OCI-LY3 (cell line): ENCODE results near the gene KCNMA1.
"Not testable (repeated sequence)": the region's sequence is repeated elsewhere in the genome, so short reads cannot be mapped to it uniquely, and the experiment has no call there.

ENCODE experiments used
- H2AFZ ChIP-seq: fragments of 200-600, 300-600 bp; shearing (Covaris generic); 2 replicates; pipeline ENCODE4 v1.6.0; 2014; ENCODE audit warnings: antibody characterized with exemption, low read depth, low read length
- H3K27ac ChIP-seq: fragments of 200-600, 300-600 bp; sonication (generic); 2 replicates; pipeline ENCODE4 v1.5.1; 2014; ENCODE audit warnings: mild to moderate bottlenecking, low read length, moderate library complexity, mixed read lengths
- H3K27me3 ChIP-seq: fragments of 200-600, 300-600 bp; sonication (generic); 2 replicates; pipeline ENCODE4 v1.6.1; 2014; ENCODE audit warnings: low read depth, low read length, mixed read lengths
- H3K36me3 ChIP-seq: fragments of 200-600, 300-600 bp; sonication (generic); replicated peaks from 2 replicates; pipeline ENCODE3; 2014; ENCODE audit warnings: low read depth, low read length, mixed read lengths
- H3K4me1 ChIP-seq: fragments of 300-600, 200-600 bp; sonication (generic); 2 replicates; pipeline ENCODE4 v1.6.1; 2014; ENCODE audit warnings: low read length, mixed read lengths
- H3K4me2 ChIP-seq: fragments of 200-600, 300-600 bp; sonication (generic); 2 replicates; pipeline ENCODE4 v1.6.1; 2014; ENCODE audit warnings: low read length, mixed read lengths
- H3K4me3 ChIP-seq: fragments of 300-600, 200-600 bp; sonication (generic); 2 replicates; pipeline ENCODE4 v1.5.1; 2014; ENCODE audit warnings: antibody characterized with exemption, mild to moderate bottlenecking, low read length, moderate library complexity
- H3K79me2 ChIP-seq: fragments of 300-600, 200-600 bp; shearing (Covaris generic); 2 replicates; pipeline ENCODE4 v1.6.1; 2014; ENCODE audit warnings: mild to moderate bottlenecking, low read length, mixed read lengths
- H3K9ac ChIP-seq: fragments of 300-600, 200-600 bp; shearing (Covaris generic); 2 replicates; pipeline ENCODE4 v1.6.0; 2014; ENCODE audit warnings: mild to moderate bottlenecking, low read length, moderate library complexity
- H3K9me3 ChIP-seq: fragments of 200-600, 300-600 bp; shearing (Covaris generic); 2 replicates; pipeline ENCODE4 v1.6.1; 2014; ENCODE audit warnings: low read length, mixed read lengths; ENCODE audit not compliant: insufficient read depth
- H4K20me1 ChIP-seq: fragments of 200-600, 300-600 bp; sonication (generic); 2 replicates; pipeline ENCODE4 v1.6.1; 2016; ENCODE audit warnings: low read length, mixed read lengths; ENCODE audit not compliant: insufficient read depth
- CTCF ChIP-seq: fragments of 200-600, 300-600 bp; sonication (generic); IDR thresholded peaks from 2 replicates; pipeline ENCODE4 v1.5.1; 2014; ENCODE audit warnings: antibody characterized with exemption, low read length, low read depth
- EZH2phosphoT487 ChIP-seq: fragments of 200-600 bp; shearing (Covaris generic); IDR thresholded peaks from 2 replicates; pipeline ENCODE4 v1.6.1; 2018; ENCODE audit warnings: antibody characterized with exemption, mixed run types, low read depth

Gene KCNMA1

GRCh38 chr10:77341055-77341454, 296.6 kb downstream of the KCNMA1 start:
- no peaks in the 10 kb centered on the region for H3K79me2 ChIP-seq
- no peak overlapping the region for H3K9ac ChIP-seq
- H3K4me3 ChIP-seq, result no peak overlapping the region
- no peaks in the 10 kb centered on the region for H3K9me3 ChIP-seq
- H3K36me3 ChIP-seq, result no peaks in the 10 kb centered on the region
- H4K20me1 ChIP-seq, result peaks cover 65% of the 10 kb centered on the region
- H3K27me3 ChIP-seq, result no peaks in the 10 kb centered on the region
- TF ChIP-seq EZH2phosphoT487 (no peak), CTCF (no peak)
- no peak overlapping the region for H3K27ac ChIP-seq
- H2AFZ ChIP-seq, result no peak overlapping the region
- no peak overlapping the region for H3K4me2 ChIP-seq
- no peaks in the 10 kb centered on the region for H3K4me1 ChIP-seq

GRCh38 chr10:77339872-77340271, 297.7 kb downstream of the KCNMA1 start:
- H3K27ac ChIP-seq, H2AFZ ChIP-seq, H3K9me3 ChIP-seq, H3K9ac ChIP-seq, H3K4me2 ChIP-seq, H3K4me1 ChIP-seq, H3K4me3 ChIP-seq, H3K79me2 ChIP-seq, H3K27me3 ChIP-seq, H3K36me3 ChIP-seq: not testable (repeated sequence)
- peaks cover 67% of the 10 kb centered on the region for H4K20me1 ChIP-seq

GRCh38 chr10:77339166-77339565, 298.4 kb downstream of the KCNMA1 start:
- Histone ChIP-seq H3K4me3 (no peak overlapping the region), H3K9ac (no peak overlapping the region), H3K79me2 (no peaks in the 10 kb centered on the region), H2AFZ (no peak overlapping the region), H3K36me3 (no peaks in the 10 kb centered on the region), H3K27me3 (no peaks in the 10 kb centered on the region), H4K20me1 (peaks cover 68% of the 10 kb centered on the region), H3K4me1 (no peaks in the 10 kb centered on the region), H3K4me2 (no peak overlapping the region), H3K9me3 (no peaks in the 10 kb centered on the region), H3K27ac (no peak overlapping the region)
- no peak for TF ChIP-seq CTCF
- TF ChIP-seq EZH2phosphoT487, result no peak

- Histone ChIP-seq H3K9ac (no peak overlapping the region), H3K36me3 (no peaks in the 10 kb centered on the region), H3K4me2 (no peak overlapping the region), H3K79me2 (no peaks in the 10 kb centered on the region), H3K27me3 (no peaks in the 10 kb centered on the region), H3K4me3 (no peak overlapping the region), H3K9me3 (no peaks in the 10 kb centered on the region), H2AFZ (no peak overlapping the region), H3K27ac (no peak overlapping the region), H3K4me1 (no peaks in the 10 kb centered on the region), H4K20me1 (peaks cover 66% of the 10 kb centered on the region)
- no peak for TF ChIP-seq CTCF
- TF ChIP-seq EZH2phosphoT487, result no peak
Observed at GRCh38 chr10:77338143-77338542, 299.5 kb downstream of the KCNMA1 start.

GRCh38 chr10:77334501-77334900, 303.1 kb downstream of the KCNMA1 start:
- TF ChIP-seq CTCF, result no peak
- no peak for TF ChIP-seq EZH2phosphoT487
- Histone ChIP-seq H3K4me2 (no peak overlapping the region), H2AFZ (no peak overlapping the region), H4K20me1 (peaks cover 73% of the 10 kb centered on the region), H3K27ac (no peak overlapping the region), H3K36me3 (no peaks in the 10 kb centered on the region), H3K9me3 (no peaks in the 10 kb centered on the region), H3K27me3 (no peaks in the 10 kb centered on the region), H3K4me3 (no peak overlapping the region), H3K9ac (no peak overlapping the region), H3K79me2 (0 out of 2 replicates have a peak, but pooled peaks cover 3% of the 10 kb centered on the region), H3K4me1 (no peaks in the 10 kb centered on the region)
